GM21367 (cell line): ENCODE results near the gene SEC24D.
A peak's percentile ranks its signal among the peaks of the same experiment; 100 is the strongest.
"Not testable (repeated sequence)": the region's sequence is repeated elsewhere in the genome, so short reads cannot be mapped to it uniquely, and the experiment has no call there.

ENCODE experiments used
- ATAC-seq: cut with Tn5 transposase; IDR thresholded peaks from one replicate; pipeline ENCODE4 v1.9.1; 2021; ENCODE audit not compliant: unreplicated experiment

Gene SEC24D

GRCh38 chr4:118835571-118836300, at the start of gene SEC24D:
TSS of gene SEC24D (minus strand) at chr4:118836126. CDS start at chr4:118833696, 2,430 bp downstream.
- peak; percentile 63 for ATAC-seq

GRCh38 chr4:118884716-118885115, 48.8 kb upstream of the SEC24D start:
- no peak for ATAC-seq

- ATAC-seq = no peak
Observed at GRCh38 chr4:118883861-118884260, 47.9 kb upstream of the SEC24D start.

- no peak for ATAC-seq
Observed at GRCh38 chr4:118881512-118882146, 45.7 kb upstream of the SEC24D start.

- no peak for ATAC-seq
Observed at GRCh38 chr4:118879409-118879808, 43.5 kb upstream of the SEC24D start.

- not testable (repeated sequence) for ATAC-seq
Observed at GRCh38 chr4:118878507-118878906, 42.6 kb upstream of the SEC24D start.

GRCh38 chr4:118877797-118878196, 41.9 kb upstream of the SEC24D start:
- no peak for ATAC-seq

GRCh38 chr4:118872181-118872580, 36.3 kb upstream of the SEC24D start:
- ATAC-seq = no peak

GRCh38 chr4:118869808-118870342, 33.9 kb upstream of the SEC24D start:
- ATAC-seq = no peak

- ATAC-seq = no peak
Observed at GRCh38 chr4:118867311-118868067, 31.6 kb upstream of the SEC24D start.

GRCh38 chr4:118866442-118866841, 30.5 kb upstream of the SEC24D start:
- ATAC-seq = no peak

GRCh38 chr4:118865091-118865708, 29.3 kb upstream of the SEC24D start:
- ATAC-seq = peak; percentile 94

GRCh38 chr4:118858779-118859178, 22.9 kb upstream of the SEC24D start:
- no peak for ATAC-seq

GRCh38 chr4:118857760-118858159, 21.8 kb upstream of the SEC24D start:
- no peak for ATAC-seq

- ATAC-seq = peak; percentile 95
Observed at GRCh38 chr4:118850488-118851173, 14.7 kb upstream of the SEC24D start.

- ATAC-seq = peak; percentile 11
Observed at GRCh38 chr4:118849867-118850487, 14.1 kb upstream of the SEC24D start.

- ATAC-seq = no peak
Observed at GRCh38 chr4:118848901-118849300, 13.0 kb upstream of the SEC24D start.

GRCh38 chr4:118848242-118848641, 12.3 kb upstream of the SEC24D start:
- ATAC-seq = no peak

GRCh38 chr4:118846979-118847378, 11.1 kb upstream of the SEC24D start:
- no peak for ATAC-seq

GRCh38 chr4:118845552-118846050, 9.7 kb upstream of the SEC24D start:
- ATAC-seq = no peak
